ES-I3 (cell line): ENCODE measurements around the gene COBL.

Experiments used
- H3K36me3 ChIP-seq: 2 replicates; pipeline ENCODE4 v1.6.1; 2013; ENCODE audit warnings: mild to moderate bottlenecking, low read length, control low read depth, moderate library complexity; ENCODE audit not compliant: insufficient read depth
- H3K4me1 ChIP-seq: 2 replicates; pipeline ENCODE4 v1.6.1; 2013; ENCODE audit warnings: mild to moderate bottlenecking, control low read depth, low read length; ENCODE audit not compliant: insufficient read depth
- H3K9ac ChIP-seq: 2 replicates; pipeline ENCODE4 v1.6.1; 2013; ENCODE audit warnings: low read depth, mild to moderate bottlenecking, low read length, moderate library complexity
- H3K9me3 ChIP-seq: 2 replicates; pipeline ENCODE4 v1.6.1; 2013; ENCODE audit warnings: mild to moderate bottlenecking, low read length, moderate library complexity; ENCODE audit not compliant: control insufficient read depth, insufficient read depth

COBL gene

DNA sequence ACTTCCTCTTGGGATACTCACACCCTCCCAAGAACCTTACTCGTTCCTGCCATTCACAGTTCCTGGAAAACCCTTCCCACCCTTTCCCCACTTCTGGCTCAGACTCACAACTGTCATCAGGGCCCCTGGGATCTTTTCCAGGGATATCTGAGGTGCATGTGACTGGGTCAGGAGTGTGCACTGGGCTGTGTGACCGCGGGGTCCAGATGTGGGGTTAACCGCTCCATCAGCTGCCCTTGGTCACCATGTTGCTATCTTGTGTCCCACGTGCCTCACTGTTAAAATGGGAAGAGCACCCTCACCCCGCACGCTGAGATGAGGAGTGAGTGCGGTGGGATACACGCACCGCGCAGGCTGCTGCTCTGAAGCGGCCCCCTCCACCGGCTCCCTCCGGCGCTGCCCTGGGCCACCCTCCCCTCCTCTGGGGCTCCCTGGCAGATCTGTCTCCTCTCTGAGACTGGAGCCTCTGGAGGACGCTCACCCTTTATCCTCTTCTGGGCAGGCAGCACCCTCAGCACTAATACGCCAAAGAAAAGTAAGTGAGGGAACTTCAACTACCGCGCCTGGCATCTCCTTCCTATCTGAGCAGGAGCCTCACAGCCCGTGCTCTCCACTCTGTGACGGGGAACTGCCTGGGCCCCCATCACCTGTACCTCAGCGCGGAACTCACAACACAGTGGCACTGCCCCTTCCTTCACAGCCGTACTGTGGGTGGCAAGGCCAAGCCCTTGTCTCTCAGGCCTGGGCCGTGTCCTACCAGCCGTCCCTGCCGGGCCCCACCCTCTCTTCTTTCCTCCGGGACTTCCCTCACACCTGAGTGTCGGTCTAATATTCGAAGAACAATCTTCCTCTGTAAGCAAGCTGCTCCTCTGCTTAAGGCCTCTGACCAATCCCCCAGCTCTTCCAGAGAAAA is 15.6 kb downstream of the COBL start:
- Histone ChIP-seq H3K36me3 (no peaks in the 10 kb centered on the region), H3K9ac (no peak overlapping the region), H3K4me1 (peaks cover 7% of the 10 kb centered on the region; the same call in 1 of the 2 replicates), H3K9me3 (no peaks in the 10 kb centered on the region)

DNA sequence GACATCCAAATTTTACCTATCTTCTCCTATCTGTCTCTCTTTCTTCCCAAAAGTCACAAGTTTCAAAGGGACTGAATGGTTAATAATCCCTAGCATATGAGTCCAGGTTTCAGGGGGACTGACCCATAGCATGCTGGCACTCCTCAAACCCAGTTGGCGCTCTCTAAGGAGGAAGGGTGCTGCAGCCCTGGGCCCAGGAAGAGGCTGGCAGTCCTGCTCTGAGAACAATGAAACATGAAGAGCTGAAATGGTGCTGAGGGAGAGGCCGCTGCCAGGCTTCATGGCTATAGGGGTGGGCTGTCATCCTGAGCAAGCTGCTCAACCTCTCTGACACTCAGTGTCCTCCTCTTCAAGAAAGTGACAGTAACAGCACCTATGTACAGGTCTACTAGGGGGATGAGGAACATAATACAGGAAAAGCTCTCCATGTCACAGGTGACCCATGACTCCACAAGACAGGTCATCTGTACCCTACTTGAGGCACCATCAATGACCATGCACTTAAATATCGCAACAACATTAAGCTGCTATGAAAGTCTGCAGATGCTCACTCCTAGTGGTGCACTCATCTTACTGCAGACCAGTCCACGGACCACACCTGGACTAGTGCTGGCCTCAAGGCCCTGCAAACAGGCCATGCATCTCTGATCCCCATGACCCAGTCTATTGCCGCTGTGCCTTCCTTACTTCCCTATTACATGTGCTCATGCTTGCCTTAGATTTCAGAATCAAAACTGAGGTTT is 17.0 kb downstream of the COBL start:
- no peaks in the 10 kb centered on the region for H3K36me3 ChIP-seq
- no peaks in the 10 kb centered on the region for H3K9me3 ChIP-seq
- no peak overlapping the region for H3K9ac ChIP-seq
- H3K4me1 ChIP-seq, result peaks cover 11% of the 10 kb centered on the region

DNA sequence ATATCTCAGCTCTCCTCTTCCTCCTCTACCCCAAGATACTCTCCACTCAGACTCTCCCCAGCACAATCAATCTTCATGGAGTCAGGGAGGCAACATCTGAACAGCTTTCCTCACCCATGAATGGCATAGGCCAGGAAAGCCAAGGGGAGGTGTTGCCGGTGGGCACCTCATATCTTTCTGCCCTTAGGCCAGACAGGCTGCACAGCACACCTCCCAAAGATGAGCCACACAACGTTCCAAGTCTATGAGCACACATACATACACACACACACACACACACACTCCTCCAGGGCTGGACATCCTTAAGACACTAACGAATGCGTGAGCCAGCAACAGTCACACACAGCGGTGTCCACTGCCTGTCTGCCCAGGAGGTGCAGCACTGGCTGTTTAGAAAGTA is 17.7 kb downstream of the COBL start:
- H3K36me3 ChIP-seq, result no peaks in the 10 kb centered on the region
- no peaks in the 10 kb centered on the region for H3K9me3 ChIP-seq
- H3K4me1 ChIP-seq, result peaks cover 11% of the 10 kb centered on the region

DNA sequence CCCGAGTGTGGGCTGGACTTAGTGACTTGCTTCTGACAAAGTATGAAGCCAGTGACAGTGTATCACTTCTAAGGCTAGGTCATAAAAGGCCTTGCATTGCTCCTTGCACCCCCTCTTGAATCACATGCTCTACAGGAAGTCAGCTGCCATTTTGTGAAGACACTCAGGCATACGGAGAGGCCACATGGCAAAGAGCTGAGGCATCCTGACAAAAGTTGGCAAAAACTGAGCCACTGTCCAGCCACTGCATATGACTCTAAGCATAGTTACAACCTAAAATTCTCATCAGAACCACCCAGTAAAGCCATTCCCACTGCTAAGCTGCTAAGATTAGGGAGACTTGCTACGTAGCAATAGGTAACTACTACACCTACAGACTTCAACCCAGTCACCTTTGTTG is 18.6 kb downstream of the COBL start:
- no peak overlapping the region for H3K9ac ChIP-seq
- H3K4me1 ChIP-seq, result peaks cover 6% of the 10 kb centered on the region
- H3K9me3 ChIP-seq, result no peaks in the 10 kb centered on the region

More for the DNA sequence above, 17.7 kb downstream of the COBL start:
- no peak overlapping the region for H3K9ac ChIP-seq

DNA sequence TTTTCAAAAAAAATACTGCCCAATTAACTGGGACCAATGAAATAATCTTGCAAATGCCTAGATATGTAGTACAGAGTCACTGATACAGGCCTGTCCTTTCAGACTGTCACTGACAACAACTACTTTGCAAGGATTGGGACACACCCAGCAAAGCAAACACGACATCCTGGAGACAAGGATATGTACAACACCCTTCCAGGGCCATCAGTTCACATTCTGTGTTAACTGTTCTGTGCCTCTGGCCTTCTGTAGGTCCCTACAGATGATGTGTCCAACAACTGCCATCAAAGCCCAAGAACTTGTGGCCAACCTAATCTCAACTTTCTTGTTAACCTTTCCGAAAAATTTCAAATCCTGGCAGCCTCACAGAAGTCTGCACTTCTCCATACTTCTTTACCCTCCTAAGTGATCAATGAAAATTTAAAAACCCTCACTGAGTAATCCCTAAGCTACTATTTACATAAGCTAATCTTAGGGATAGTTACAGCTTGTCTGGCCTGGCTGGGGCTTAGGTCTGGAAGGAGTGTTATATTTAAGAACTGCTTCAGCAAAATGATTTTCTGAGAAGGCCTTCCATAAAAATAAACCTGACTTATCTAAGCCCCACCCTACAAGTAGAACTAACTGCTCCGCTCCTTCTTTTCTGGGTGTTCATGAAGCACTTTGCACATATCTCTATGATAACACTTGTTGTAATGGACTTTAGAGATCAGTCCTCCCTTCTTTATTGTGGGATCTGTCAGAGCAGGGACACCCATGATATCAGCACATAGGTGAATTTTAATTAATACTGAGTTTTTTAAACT is 21.0 kb downstream of the COBL start:
- Histone ChIP-seq H3K4me1 (peaks cover 13% of the 10 kb centered on the region), H3K36me3 (no peaks in the 10 kb centered on the region), H3K9me3 (no peaks in the 10 kb centered on the region)

More for the DNA sequence above, 18.6 kb downstream of the COBL start:
- no peaks in the 10 kb centered on the region for H3K36me3 ChIP-seq

DNA sequence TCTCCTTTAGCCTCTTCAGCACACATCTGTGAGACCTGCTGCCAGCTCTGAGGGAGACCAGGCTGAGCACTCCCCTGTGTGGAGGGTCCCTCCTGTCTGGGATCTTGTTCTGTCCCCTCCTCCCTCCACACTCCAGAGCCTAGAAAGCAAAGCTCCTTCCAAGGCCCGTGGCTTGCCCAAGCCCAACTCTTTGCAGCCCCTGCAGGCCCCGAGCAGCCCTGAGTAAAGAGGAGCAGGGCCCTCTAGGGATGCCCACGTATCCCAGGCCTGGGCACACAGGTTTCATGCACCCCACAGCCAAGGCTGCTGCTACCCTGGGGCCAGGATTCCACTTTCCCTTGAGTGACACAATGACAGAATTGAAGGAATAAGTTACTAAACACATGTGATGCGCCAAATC is 24.0 kb downstream of the COBL start:
- H3K4me1 ChIP-seq, result peaks cover 28% of the 10 kb centered on the region
- no peak overlapping the region for H3K9ac ChIP-seq
- no peaks in the 10 kb centered on the region for H3K36me3 ChIP-seq
- no peaks in the 10 kb centered on the region for H3K9me3 ChIP-seq

More for the DNA sequence above, 21.0 kb downstream of the COBL start:
- no peak overlapping the region for H3K9ac ChIP-seq

DNA sequence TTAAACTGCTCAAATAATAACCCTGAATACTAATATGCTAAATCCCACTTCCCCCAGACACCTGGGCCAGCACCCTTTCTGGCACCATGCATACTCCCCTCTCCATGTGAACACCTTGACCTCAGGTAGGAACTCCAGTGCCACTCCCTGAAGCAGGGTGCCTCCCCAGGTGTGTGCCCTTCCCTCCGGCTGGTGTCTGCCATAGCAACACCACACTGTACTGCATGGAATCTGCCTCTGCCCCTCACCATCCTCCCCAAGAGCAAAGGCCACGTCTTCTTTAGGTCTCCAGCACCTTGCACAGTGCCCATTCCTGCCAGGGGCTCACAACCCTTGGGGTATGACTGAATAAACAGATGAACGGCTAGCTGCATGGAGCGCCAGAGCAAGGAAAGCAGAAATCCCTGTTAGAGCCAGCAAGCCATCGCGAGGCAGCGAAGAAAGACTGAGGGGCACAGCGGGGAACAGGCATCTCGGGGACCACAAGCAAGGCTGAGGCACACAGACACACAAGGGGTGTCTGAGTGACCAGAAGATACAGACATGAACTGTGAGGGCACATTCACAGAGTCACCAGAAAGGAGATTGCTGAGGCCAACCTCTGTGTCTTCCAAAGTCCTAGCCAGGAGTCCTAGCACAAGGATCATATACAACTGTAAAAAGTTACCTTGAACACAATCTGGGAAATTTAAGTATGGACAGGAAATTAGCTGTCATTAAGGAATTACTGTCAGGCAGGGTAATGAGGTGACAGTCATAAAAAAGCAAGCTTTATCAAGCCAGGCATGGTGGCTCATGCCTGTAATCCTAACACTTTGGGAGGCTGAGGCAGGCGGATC is 25.7 kb downstream of the COBL start:
- Histone ChIP-seq H3K36me3 (no peaks in the 10 kb centered on the region), H3K9ac (no peak overlapping the region), H3K4me1 (peaks cover 28% of the 10 kb centered on the region), H3K9me3 (no peaks in the 10 kb centered on the region)

DNA sequence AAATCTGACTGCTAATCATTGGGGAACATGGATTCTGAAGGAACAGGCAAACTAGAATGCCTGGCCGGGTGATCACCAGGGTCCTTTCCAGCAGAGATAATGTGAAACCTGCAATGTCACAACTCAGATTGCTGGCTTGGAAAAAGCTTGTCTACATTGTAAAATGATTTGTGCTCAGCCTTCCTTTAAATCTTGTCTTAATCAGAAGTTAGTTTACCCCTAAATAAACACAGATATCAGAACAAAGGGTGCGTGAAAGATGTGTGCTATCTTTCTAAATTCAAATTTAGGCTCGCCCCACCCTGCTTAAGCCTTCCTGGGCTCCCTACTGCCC is 26.3 kb downstream of the COBL start:
- no peak overlapping the region for H3K9ac ChIP-seq
- no peaks in the 10 kb centered on the region for H3K36me3 ChIP-seq
- peaks cover 22% of the 10 kb centered on the region for H3K4me1 ChIP-seq
- no peaks in the 10 kb centered on the region for H3K9me3 ChIP-seq

DNA sequence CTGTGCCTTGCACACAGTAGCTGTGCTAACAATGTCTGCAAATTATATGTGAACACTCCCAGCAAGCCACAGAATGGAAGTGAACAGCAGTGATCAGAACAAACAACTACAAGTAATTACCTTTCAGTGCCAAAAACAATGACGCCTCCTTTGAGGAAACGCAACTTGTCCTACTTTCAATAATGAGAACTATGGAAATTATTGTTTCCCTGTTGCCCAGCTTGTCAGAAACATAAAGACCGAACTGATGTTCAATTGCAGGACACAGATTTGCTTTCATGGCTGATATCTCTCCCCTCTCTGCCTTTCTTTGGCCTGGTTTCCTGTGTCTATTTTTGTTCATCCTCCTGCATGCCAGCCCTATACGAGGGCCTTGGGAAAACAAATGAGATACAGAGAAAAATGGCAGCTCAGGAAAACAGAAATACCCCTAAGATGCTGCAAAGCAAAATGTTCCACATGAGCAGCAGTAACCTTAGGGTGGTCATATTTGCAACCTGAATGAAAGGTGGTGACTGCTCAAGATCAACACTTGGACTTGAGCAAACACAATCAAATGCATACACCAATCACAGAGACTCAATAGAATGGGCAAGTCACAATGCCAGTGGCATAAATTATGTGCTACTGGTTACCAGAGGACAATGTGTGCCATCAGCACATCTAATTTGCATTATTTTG is 26.8 kb downstream of the COBL start:
- Histone ChIP-seq H3K36me3 (no peaks in the 10 kb centered on the region), H3K4me1 (peaks cover 22% of the 10 kb centered on the region), H3K9ac (no peak overlapping the region), H3K9me3 (no peaks in the 10 kb centered on the region)

DNA sequence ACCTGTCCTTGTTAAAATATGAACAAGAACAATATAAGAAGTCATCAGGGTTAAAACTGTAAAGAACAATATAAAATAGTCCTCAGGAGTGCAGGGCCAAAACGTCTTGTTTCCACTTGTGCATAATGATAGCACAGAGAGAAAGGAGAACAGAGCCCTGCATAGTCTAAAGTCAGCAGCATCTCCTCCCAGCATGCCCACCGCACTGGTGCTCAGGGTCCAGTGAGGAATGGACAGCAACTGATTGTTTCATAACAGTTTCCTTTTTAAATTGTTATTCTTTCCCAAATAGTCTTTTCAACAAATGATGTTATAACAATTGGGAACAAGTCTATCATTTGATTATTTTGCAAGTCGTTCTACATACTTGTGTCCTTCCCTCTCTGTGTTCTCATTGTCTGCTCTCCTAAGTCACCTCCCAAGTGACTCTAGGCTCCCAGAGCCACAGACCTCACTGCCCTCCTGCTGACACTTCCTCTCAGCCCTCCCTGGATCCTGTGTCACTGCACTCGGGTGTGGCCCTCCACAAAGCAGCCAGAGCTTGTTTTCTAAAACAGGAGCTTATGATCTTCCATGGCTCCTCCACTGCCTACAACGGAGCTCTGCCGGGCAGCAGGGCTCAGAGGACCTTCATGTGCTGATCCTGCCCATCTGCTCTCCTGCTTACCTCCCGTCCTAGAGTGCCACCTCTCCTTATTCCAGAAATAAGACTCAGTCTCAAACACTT is 27.6 kb downstream of the COBL start:
- H3K9me3 ChIP-seq, result no peaks in the 10 kb centered on the region
- H3K9ac ChIP-seq, result no peak overlapping the region
- H3K36me3 ChIP-seq, result no peaks in the 10 kb centered on the region
- H3K4me1 ChIP-seq, result peaks cover 22% of the 10 kb centered on the region

DNA sequence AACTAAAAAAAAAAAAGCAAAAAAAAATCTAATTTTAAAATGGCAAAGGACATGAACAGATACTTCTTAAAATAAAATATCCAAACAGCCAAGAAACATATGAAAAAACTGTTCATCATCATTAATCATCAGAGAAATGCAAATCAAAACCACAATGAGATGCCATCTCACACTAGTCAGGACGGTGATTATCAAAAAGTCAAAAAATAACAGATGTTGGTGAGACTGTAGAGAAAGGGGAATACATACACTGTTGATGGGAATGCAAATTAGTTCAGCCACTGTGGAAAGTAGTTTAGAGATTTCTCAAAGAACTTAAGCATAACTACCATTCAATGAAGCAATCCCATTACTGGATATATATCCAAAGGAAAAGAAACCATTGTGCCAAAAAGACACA is 30.2 kb downstream of the COBL start:
- H3K9me3 ChIP-seq, result no peaks in the 10 kb centered on the region
- H3K36me3 ChIP-seq, result no peaks in the 10 kb centered on the region
- no peak overlapping the region for H3K9ac ChIP-seq
- H3K4me1 ChIP-seq, result peaks cover 22% of the 10 kb centered on the region

DNA sequence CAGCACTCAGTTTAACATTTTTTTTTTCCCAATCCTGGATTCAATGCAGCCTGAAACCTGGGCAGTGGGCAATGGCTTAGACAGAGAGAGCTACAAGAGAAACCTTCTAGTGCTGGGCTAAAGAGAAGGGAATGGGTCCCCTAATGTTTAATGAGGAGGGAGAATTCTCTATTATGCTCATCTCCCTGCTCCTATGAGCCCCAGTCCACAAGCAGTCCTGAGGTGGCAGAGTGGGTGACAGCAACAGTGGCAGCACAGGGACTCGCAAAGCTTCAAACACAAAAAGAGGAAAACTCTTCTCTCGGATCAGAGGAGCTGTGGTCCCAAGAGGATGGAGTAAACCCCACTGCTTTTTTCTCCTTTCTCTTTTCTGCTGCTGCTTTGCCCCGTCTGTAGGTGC is 36.5 kb downstream of the COBL start:
- Histone ChIP-seq H3K36me3 (no peaks in the 10 kb centered on the region), H3K4me1 (peaks cover 5% of the 10 kb centered on the region), H3K9ac (no peak overlapping the region), H3K9me3 (no peaks in the 10 kb centered on the region)
